ENCODE data around the gene SH3BP1. TPM values are rescaled to one million over a fixed set of nuclear protein-coding genes. Genes with fewer than 3 reads are reported as not detected.

Gene SH3BP1
- total RNA-seq, 1 experiment from 2014 or later = 5.5 TPM

DNA sequence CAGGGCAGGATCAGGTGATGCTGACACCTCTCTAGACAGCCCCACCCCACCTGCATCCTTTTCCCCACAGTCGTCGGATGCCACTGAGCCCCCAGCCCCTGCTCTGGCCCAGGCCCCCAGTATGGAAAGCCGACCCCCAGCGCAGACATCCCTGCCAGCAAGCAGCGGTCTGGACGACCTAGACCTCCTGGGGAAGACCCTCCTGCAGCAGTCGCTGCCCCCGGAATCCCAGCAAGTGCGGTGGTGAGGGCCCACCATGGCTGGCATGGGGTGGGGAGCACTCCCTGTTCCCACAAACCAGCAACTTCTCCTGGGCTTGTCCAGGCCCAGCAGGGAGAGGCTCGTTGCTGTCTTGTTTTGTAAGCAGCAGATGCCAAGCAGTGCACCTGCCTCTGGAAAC lies 9.5 kb upstream of the SH3BP1 start:
- in situ Hi-C loops (cut with HindIII; ENCODE audit: low pct_unique_long_range_greater_than_20kb, low sequenced_read_pairs) = no loop called here
- no peak for DNase-seq (ENCODE audit: low read depth, low spot score)

DNA sequence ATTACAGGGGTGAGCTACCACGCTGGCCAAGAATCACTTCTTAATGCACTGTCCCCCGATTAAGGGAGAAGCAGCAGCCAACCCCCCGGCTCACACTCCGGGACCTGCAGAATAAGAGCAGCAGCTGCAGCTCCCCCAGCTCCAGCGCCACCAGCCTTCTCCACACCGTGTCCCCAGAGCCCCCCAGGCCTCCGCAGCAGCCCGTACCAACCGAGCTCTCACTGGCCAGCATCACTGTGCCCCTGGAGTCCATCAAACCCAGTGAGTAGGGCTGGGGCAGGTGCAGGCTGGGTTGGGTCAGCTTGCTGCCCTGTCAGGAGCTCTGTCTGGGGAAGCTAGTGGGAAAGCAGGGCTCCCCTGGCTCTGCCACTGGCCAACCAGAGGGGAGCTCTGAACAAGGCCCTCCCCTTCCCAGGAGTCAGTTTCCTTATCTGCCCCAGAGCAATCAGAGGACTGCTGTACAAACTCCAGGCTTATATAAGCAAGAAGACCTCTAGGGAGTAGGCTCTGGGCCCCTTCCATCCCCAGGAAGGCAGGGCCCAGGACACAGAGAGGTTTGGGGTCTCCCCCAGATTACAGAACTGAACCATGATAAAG lies 8.5 kb upstream of the SH3BP1 start:
- in situ Hi-C loops (cut with HindIII; ENCODE audit: low pct_unique_long_range_greater_than_20kb, low sequenced_read_pairs) = no loop called here

DNA sequence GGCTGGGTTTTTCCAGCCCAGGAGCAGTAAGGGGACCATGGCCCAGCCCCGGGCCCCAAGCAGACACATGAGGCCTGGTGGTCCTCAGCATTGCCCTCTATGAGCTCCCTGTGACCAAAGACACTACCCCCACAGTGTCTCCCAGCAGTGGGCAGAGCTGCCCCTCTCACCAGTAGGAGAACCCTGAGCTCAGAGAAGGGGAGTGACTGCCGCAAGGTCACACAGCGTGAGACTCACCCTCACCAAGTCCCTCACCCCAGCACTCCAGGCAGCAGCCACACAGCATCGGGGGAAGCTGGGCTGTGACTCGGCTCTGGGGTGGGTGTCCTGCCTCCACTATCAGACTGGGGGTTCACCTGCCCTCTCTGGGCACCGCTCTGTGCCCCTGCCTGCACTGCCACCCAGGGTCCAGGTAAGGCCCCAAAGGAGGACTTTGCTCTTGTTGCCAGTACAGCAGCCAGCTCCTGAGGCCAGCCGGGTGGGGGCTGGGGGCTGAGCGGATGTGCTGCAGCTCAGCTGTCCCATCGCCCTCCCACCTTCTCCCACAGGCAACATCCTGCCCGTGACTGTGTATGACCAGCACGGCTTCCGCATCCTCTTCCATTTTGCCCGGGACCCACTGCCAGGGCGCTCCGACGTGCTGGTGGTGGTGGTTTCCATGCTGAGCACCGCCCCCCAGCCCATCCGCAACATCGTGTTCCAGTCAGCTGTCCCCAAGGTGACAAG lies 7.9 kb upstream of the SH3BP1 start:
- in situ Hi-C loops (cut with HindIII; ENCODE audit: low pct_unique_long_range_greater_than_20kb, low sequenced_read_pairs) = no loop called here
- no peak for DNase-seq (ENCODE audit: low read depth, low spot score)

More for the DNA sequence above, 8.5 kb upstream of the SH3BP1 start:
- DNase-seq (ENCODE audit: low read depth, low spot score) = no peak

DNA sequence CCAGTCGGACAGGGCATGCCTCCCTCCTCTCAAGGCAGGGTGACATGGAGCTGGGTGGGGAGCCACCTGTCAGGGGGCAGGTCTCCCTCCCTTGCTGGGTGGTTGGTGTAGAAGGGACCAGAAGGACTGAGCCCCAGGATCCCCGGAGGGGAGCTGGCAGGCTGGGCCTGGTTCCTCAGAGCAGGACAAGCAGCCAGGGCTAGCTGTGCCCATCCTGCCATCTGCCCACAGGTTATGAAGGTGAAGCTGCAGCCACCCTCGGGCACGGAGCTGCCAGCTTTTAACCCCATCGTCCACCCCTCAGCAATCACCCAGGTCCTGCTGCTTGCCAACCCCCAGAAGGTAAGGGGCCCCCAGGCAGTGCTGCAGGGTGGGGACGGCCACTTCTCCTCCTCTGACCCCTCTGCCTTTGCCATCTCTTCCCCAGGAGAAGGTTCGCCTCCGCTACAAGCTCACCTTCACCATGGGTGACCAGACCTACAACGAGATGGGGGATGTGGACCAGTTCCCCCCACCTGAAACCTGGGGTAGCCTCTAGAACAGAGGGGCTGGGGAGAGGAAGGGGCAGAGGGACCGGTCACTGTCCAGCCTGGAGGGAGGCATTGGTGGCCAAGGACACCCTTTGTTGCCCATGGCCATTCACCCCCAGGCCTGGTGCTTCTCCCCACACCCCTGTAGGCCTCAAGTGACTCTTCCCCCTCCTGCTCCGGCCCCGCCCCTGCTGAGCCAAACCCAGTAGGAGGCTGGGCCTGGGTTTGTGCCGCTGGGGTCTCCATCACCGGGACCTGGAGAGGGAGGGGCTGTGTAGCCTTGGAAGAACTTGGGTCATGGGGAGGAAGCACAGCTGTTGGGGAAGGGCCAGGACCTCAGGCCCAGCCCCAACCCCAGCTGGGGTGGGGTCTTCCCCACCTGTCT lies 7.0 kb upstream of the SH3BP1 start:
- no peak for DNase-seq (ENCODE audit: low read depth, low spot score)
- in situ Hi-C loops (cut with HindIII; ENCODE audit: low pct_unique_long_range_greater_than_20kb, low sequenced_read_pairs) = no loop called here

DNA sequence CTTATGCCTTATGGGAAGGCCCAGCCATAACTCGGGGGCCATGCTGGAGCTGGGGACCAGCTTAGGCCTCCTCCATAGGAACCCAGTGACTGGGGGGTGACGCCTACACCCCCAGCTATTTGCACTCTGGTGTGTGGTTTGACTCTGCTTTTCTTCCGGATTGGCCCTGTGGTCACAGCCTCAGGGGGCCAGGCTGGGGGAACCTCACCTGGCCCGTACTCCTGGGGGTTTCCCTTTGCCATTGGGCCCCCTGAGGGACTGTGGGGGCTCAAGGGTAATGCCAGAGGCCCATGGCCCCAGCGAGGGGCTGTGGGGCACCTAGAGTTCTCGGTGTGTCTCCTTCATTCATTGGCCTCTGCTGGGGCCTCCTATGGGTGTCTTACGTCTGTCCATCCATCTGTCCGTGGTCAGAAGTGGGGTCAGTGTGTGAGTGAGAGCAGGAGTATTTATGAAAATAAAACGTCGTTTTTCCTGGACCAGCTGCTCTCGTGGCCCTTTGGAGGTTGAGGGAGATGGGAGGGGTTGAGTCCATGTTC lies 6.3 kb upstream of the SH3BP1 start:
- in situ Hi-C loops (cut with HindIII; ENCODE audit: low pct_unique_long_range_greater_than_20kb, low sequenced_read_pairs) = no loop called here
- DNase-seq (ENCODE audit: low read depth, low spot score) = no peak

DNA sequence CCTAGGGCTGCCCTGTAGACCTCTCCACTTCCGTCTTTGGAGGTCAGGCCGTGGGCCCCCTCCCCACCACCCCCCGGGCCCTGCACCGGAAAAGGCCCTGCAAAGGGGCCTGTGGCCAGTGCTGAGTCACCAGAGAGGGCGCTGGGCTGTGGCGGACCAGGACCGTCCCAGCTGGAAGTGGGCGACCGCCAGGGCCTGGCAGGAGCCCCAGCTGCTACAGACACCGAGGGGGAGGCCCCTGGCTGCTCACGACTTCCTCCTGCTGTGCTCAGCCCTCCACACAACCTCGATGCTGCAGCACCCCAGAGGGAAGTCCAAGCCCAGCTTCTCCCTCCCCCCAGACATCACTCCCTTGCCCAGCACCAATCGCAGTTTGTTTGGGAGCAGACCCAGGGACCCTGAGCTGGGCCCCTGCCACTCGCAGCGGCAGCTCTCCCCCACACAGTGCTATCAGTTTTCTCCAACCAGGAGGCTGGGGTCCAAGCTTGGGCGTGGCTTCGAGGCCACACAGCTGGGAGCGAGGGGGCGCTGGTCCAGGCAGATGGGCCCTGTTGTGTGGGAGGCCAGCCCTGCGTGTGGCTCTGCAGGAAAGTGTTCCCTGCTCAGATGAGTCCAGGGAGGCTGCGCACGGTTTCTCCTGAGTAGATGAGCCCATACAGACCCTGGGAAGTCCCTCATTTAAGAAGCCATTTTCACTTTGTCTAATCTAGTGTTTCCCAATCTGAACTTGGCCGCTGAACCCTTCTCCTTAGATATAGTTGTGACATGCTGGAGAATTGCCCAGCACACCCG lies 5.6 kb upstream of the SH3BP1 start:
- in situ Hi-C loops (cut with HindIII; ENCODE audit: low pct_unique_long_range_greater_than_20kb, low sequenced_read_pairs) = no loop called here
- no peak for DNase-seq (ENCODE audit: low read depth, low spot score)

DNA sequence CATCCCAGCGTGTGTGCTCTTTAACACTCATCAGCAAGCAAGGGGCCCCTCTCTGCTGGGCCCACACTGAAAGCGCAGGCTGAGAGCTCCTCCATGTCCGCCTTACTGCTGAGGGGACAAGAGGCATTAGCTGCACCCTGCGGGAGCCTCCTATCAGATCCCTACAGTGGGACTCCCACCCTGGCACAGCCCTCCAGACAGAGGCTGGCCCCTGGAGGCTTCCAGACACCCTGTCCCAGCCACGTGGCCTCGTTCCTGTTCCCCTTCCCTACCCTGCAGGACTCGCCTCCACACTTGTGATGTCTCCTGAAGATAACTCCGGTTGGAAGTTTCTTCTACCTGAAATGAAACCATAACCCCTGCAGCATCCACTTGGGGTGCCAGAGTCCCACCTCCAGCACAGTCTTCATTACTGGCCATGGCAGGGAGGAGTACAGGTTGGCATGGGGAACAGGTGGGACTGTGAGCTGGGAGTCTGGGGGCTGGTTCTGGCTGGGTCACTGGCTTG lies 5.0 kb upstream of the SH3BP1 start:
- in situ Hi-C loops (cut with HindIII; ENCODE audit: low pct_unique_long_range_greater_than_20kb, low sequenced_read_pairs) = no loop called here
- DNase-seq (ENCODE audit: low read depth, low spot score) = no peak

DNA sequence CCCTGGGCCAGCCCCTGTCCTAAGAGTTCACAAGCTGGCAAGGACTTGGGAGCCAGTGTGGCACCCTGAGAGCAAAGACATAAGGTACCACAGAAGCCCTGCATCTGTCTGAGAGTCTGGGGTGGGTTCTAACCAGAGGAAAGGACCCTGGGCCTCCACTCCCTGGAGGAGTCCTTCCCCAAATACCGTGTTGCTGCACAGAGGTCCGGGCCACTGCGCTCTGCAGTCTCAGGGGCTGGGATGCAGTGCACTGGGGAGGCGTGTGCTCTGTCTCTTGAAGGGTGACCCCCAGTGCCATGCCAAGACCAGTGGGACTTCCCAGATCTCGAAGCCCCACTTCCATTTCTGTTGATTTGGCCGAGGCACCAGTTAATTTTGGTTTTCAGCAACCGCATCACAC lies 4.3 kb upstream of the SH3BP1 start:
- in situ Hi-C loops (cut with HindIII; ENCODE audit: low pct_unique_long_range_greater_than_20kb, low sequenced_read_pairs) = no loop called here
- no peak for DNase-seq (ENCODE audit: low read depth, low spot score)

DNA sequence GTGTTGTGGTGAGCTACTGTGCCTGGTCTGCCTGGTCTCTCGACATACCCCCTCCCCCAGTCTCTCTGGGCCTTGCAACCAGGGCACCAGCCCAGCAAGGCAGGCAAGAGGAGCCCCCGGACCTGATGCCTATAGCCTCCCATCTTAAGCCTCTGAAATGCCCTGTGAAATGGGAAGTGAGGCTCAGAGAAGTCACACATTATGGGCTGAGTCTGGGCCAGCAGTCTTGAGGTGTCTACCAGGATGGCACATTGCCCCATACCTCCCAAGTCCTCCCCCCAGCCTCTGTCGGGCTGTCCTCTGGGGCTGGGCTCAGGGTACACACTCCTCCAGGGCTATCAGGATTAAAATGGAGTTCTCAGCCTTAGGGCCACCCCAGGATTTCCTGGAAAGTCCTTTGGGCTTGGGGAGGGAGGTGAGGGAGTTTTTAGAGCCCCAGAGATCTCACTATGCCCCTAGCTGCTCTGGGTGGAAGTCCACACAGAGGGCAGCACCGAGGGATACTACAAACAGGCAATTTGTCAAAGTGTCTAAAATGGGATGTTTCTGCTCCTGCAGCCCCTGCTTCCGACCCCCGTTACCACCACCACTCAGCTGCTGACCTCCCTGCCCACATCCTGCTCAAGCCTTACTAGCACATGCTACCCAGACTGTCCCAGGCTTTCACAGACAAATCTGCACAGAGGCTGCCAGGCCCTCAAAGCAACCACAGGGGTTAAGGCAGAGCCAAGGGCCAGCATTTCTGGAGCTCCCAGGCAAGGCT lies 3.1 kb upstream of the SH3BP1 start:
- DNase-seq (ENCODE audit: low read depth, low spot score) = no peak
- in situ Hi-C loops (cut with HindIII; ENCODE audit: low pct_unique_long_range_greater_than_20kb, low sequenced_read_pairs) = no loop called here

DNA sequence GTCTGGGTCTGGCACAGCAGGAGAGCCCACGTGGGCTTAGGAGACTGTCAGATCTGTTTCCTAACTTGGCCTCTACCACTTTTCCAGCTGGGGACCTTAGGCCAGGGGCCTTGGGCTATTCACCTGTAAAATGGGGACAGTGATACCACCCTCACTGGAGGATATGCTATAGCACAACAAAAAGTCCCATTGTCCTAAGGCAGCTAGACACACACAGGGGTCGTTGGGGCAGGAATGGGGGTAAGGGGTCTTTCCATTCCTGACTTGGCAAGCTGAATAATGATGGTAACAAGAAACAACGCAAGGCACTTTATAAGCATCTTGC lies 2.6 kb upstream of the SH3BP1 start:
- in situ Hi-C loops (cut with HindIII; ENCODE audit: low pct_unique_long_range_greater_than_20kb, low sequenced_read_pairs) = no loop called here
- no peak for DNase-seq (ENCODE audit: low read depth, low spot score)

DNA sequence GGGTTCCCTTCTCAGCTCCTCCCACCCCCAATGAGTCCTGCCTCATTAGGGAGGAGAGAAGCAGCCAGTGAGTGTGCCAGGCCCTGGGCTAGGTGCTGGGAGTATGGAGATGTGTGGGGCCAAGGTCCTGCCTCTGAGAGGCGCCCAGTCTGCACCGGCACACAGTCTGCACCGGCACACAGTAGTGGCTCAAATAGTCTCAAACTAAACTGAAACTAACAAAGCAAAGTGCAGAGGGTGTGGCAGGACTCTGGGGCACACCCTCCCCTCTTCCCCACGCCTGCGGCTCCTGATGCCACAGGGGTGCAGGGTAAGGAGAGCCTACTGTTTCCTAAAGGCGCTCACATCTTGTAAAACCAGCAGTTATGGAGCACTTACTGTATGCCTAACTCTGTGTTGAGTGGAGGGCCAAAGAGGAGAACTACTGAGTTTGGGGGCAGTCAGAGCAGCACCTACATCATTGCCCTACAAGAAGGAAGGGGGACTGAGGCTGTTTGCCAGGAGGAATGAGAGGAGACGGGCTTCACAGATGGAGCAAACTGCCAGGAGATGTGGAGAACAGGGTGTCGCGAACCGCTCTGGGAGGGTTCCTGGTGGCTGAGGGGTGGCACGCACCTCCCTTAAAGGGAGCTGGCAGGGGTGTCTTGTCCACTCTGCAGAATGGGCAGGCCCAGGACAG lies 939 bp upstream of the SH3BP1 start:
- DNase-seq (ENCODE audit: low read depth, low spot score) = no peak
- in situ Hi-C loops (cut with HindIII; ENCODE audit: low pct_unique_long_range_greater_than_20kb, low sequenced_read_pairs) = no loop called here

DNA sequence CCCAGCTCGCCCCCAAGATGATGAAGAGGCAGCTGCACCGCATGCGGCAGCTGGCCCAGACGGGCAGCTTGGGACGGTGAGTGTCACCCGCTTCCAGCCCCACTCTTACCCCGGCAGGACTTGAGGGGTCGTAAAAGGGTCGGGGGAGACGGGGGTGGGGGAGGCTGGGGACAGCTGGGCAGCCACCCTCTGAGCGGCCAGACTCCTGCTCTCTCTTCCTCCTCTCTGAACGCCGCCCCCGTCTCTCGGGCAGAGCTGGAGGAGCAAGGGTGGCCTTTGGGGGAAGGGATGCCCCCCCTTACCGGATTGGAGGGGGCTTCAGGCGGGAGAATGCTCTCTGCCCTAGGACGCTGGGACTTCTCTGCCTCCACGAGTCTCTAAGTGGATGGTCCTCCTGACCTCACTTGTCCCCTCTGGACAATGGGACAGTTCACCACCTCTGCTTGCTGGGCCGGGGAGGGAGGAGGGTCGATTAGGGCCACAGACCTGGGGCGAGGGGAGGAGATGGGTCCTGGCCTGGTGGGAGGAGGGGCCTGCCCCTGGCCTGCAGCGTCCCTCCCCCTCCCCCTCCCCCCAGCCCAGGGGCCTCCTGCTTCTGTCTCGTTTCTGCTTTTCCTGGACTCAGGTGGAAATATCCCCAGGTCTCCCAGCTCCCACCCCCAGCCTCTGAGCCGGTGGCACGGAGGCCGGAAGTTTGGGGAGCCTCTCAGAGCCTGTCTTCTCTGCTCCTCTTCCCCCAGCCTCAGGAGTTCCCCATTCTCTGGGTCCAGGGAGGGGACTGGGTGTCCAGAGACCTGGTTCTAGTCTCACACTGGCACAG lies 512 bp downstream of the SH3BP1 start:
- DNase-seq (ENCODE audit: low read depth, low spot score) = no peak
- in situ Hi-C loops (cut with HindIII; ENCODE audit: low pct_unique_long_range_greater_than_20kb, low sequenced_read_pairs) = no loop called here

DNA sequence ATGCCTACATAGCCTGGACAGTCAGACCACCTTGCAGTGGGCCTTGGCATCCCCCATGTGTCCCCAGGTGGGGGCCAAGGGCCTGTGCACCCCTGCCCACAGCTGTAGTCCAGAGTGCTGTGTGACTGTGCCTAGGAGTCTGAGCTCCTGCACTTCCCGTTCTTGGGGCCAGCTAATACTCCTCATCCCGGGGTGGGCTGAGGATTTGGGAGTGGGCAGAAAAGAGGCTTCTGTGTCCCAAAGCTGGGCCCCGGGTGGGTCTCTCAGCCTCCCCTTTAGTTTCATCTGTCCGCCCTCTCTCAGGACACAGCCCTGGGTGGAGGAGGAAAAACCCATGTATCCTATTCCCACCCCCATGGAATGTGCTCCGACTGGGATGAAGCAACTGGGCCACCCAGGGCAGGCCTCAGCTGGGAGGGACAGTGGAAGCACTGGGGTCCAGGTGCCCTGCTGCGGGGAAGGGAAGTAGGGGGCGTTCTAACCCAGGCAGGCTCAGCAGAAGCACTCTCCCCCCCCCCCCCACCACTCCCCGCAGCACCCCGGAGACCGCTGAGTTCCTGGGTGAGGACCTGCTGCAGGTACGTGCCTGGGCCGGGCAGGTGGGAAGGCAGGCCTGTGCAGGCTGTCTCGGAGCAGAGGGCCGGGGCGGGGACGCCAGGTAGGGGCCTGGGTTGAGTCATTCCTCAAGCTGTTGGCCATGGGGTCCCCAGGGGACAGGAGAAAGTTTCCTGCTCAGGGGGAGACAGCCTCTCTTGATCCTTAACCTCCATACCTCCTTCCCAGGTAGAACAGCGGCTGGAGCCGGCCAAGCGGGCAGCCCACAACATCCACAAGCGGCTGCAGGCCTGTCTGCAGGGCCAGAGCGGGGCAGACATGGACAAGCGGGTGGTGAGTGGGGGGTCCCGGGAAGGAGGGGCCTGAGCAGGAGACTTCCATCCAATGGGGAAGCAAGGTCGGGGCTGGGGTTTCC lies 1.4 kb downstream of the SH3BP1 start:
- in situ Hi-C loops (cut with HindIII; ENCODE audit: low pct_unique_long_range_greater_than_20kb, low sequenced_read_pairs) = no loop called here
- no peak for DNase-seq (ENCODE audit: low read depth, low spot score)

DNA sequence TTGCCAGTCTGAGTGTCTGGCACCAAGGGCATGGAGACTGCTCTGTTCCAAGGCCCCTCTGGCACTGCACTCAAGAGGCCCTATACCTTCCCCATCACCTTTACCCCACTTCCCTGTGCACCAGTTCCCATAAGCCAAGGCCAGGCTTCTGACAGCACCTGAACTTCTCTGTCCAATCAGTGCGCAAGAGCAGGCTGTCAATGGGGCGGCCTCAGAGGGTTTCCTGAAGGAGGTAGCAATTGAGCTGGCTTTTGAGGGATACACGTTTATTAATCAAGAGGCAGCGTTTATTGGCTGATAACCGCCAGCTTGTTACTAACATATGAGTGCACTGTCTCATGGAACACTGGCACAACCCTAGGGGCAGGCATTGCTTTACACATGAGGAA lies 2.1 kb downstream of the SH3BP1 start:
- no peak for DNase-seq (ENCODE audit: low read depth, low spot score)
- in situ Hi-C loops (cut with HindIII; ENCODE audit: low pct_unique_long_range_greater_than_20kb, low sequenced_read_pairs) = no loop called here
